GM18873 (cell line): ENCODE results near the gene ZACN.
"Not testable (repeated sequence)": the region's sequence is repeated elsewhere in the genome, so short reads cannot be mapped to it uniquely, and the experiment has no call there.

Experiments used
- ATAC-seq: cut with Tn5 transposase; IDR thresholded peaks from one replicate; pipeline ENCODE4 v1.9.1; 2021; ENCODE audit warnings: mild to moderate bottlenecking, moderate library complexity, moderate number of reproducible peaks; ENCODE audit not compliant: unreplicated experiment, low FRiP score

The ZACN gene

GRCh38 chr17:76053246-76054111, 25.5 kb upstream of the ZACN start:
- no peak for ATAC-seq

GRCh38 chr17:76054112-76054476, 24.9 kb upstream of the ZACN start:
- ATAC-seq: no peak

- no peak for ATAC-seq
Observed at GRCh38 chr17:76056882-76057281, 22.1 kb upstream of the ZACN start.

GRCh38 chr17:76058264-76058663, 20.7 kb upstream of the ZACN start:
- ATAC-seq: not testable (repeated sequence)

GRCh38 chr17:76063875-76064546, 15.0 kb upstream of the ZACN start:
- ATAC-seq: no peak

- no peak for ATAC-seq
Observed at GRCh38 chr17:76065775-76066174, 13.2 kb upstream of the ZACN start.

GRCh38 chr17:76071531-76072147, 7.3 kb upstream of the ZACN start:
- ATAC-seq: no peak

DNA sequence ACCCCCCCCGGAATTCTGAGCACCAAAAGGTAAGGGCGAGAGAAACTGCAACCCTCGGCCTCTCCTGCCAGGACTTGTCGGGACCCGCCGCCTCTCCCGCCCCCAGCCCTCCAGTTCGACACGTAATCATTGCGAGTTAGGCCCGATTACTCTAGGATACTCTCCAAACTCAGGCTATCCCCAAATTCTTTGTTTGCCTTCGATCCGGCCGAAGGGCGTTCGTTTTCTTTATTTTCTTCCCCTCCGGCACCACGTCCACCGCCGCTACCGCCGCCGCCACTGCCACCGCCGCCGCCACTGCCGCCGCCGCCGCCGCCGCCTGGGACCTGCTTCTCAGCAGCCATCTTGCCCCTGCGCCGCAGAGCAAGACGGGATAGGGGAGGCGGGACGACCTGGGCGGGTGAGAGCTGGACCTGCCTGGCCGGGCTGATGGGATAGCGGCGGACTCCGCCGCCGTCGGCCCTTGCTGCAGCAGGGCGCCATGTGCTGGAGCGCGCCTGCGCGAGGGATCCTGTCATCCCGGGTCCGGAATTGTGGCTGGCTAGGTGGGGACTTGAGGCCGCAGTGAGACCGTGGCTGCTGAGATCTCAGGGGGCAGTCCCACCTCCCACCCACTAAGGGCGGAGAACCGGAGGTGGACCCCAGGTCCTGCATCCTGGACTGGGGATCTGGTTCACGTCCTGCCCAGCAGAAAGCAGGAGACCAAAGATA, 6.7 kb upstream of the ZACN start, which contains the start of gene SRP68:
Gene SRP68 (minus strand): TSS at position 370 of the 711 bp plus-strand sequence. CDS start 26 bp downstream, at position 344.
- ATAC-seq: no peak

GRCh38 chr17:76074390-76075363, 4.3 kb upstream of the ZACN start, which contains the start of gene GALR2:
Gene GALR2 (plus strand): TSS chr17:76074781. CDS start chr17:76074884, 103 bp downstream.
- no peak for ATAC-seq

- no peak for ATAC-seq
Observed at GRCh38 chr17:76075364-76076145, 3.4 kb upstream of the ZACN start.

DNA sequence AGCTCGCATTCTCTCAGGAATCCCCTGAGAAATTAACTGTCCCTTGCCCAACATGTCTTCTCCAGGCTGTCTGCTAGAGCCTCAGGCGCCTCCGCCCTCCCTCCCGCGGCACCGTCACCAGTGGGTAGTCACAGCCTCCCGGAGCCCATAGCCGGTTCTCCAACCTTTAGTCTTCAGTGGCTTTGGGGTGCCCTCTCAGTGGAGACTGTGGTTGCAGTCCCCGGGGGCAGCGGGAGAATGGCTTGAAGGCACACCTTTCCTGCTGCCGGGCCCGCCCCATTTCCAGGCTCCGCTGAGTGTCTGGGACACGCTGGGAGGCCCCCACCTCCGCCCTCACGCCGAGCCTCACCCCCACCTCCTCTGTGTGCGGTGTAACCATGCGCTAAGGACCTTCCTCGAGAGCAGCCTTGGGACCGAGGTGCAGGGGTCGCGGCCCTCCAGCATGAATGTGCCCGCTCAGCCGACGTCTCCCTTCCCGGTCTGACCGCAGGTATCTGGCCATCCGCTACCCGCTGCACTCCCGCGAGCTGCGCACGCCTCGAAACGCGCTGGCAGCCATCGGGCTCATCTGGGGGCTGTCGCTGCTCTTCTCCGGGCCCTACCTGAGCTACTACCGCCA, 2.7 kb upstream of the ZACN start:
- ATAC-seq: no peak

DNA sequence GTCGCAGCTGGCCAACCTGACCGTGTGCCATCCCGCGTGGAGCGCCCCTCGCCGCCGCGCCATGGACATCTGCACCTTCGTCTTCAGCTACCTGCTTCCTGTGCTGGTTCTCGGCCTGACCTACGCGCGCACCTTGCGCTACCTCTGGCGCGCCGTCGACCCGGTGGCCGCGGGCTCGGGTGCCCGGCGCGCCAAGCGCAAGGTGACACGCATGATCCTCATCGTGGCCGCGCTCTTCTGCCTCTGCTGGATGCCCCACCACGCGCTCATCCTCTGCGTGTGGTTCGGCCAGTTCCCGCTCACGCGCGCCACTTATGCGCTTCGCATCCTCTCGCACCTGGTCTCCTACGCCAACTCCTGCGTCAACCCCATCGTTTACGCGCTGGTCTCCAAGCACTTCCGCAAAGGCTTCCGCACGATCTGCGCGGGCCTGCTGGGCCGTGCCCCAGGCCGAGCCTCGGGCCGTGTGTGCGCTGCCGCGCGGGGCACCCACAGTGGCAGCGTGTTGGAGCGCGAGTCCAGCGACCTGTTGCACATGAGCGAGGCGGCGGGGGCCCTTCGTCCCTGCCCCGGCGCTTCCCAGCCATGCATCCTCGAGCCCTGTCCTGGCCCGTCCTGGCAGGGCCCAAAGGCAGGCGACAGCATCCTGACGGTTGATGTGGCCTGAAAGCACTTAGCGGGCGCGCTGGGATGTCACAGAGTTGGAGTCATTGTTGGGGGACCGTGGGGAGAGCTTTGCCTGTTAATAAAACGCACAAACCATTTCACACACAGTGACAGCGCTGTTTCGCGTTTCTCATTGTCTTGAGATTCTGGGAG, 2.0 kb upstream of the ZACN start:
- no peak for ATAC-seq

- ATAC-seq: no peak
Observed at GRCh38 chr17:76077584-76078110, 1.3 kb upstream of the ZACN start.

GRCh38 chr17:76078370-76078769, 612 bp upstream of the ZACN start:
- ATAC-seq: not testable (repeated sequence)

GRCh38 chr17:76079535-76079955, 563 bp downstream of the ZACN start:
- ATAC-seq: no peak

- ATAC-seq: no peak
Observed at GRCh38 chr17:76079956-76080767, 1.2 kb downstream of the ZACN start.
